ENCODE results near the gene SCN4B.

SCN4B gene

DNA sequence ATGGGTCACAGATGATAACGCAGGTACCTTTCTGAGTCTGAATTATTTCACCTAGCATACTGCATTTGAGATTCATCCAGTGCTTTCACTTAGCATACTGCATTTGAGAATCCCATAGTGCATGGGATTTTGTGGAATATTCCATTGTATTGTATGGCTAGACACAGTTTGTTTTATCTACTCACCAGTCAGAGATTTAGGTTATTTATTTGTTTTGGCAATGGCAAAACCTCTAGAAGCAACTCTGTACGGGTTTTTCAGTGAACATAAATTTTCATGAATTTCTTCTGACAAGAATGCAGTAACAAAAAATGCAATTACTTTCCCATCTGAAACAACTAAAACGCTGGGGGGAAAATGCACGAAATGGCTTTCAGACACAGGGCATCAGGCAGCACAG lies 24.3 kb downstream of the SCN4B start:
- no peak for DNase-seq

DNA sequence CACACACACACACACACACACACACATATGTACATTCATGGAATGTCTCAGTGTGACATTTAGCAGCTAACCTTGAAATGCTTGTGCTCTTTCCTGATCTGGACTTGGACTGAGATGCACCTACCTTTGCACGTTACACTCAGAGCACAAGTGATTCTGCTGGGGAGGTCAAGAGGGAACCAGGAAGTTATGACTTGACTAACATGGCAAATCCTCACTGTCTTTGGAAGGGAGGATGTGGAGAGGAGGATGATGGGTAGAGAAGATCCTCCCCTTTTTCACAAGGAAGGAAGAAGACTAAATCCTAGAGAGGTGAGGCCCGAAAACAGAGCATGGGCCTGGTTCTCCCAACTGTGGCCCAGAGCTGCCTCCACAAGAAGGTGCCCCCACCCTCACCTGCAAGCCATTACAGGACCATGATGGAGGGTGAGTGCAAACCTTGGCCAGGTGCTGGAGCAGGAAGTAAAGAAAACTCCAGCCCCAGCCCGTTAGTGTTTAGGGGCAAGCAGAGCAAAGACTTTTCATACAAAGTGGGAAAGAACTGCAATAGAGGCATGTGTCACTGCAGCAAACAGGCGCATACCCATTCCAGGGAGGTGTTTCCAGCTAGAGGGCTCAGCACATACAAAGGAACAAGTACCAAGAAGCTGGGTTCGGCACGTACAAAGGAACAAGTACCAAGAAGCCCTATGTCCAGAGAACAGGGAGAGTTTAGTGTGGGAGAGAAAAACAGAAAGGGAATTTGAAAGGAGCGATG lies 26.4 kb downstream of the SCN4B start:
- DNase-seq, result peak; percentile 11

DNA sequence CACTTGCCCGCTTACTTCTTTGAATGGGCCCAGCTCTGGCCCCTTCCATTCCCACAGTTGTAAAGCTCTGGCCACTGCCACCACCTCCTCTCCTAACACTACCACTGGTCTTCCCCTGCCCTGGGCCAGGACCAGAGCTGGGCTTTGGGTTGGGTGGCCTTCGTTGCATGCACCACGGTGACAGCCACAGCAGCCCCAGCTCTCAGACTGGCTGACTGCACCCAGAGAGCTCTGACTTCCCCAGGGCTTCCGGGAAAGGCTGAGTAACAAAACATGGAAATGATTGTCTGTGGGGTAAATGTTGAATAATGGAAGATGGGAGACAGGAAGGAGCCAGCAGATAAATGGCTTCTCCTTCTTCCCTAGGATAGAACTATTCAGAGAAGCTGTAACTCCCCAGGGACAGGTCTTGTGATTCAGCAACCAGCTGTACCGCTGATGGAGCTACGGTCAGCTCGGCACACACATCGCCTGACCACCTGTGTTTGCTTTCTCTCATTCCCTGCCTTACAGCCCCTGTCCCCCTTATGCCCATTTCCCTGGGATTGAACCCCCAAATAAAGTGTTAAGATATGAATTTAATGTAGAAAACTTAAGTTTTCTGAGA lies 27.6 kb downstream of the SCN4B start:
- no peak for DNase-seq

DNA sequence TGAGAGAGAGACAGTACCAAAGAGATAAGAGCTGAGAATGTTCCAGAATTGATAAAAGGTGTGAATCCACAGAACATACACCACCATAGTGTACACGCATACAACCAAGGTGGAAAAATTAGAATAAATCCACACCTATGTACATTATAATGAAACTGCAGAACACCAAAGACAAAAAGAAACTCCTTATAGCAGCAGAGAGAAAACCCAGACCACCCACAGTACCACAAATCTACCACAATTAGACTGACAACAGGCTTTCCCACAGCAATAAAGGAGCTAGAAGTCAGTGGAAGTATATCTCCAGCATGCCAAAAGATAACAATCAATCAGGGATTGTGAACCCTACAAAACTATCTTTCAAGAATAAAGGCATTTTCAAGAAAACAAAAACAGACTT lies 31.8 kb downstream of the SCN4B start:
- DNase-seq, result no peak

DNA sequence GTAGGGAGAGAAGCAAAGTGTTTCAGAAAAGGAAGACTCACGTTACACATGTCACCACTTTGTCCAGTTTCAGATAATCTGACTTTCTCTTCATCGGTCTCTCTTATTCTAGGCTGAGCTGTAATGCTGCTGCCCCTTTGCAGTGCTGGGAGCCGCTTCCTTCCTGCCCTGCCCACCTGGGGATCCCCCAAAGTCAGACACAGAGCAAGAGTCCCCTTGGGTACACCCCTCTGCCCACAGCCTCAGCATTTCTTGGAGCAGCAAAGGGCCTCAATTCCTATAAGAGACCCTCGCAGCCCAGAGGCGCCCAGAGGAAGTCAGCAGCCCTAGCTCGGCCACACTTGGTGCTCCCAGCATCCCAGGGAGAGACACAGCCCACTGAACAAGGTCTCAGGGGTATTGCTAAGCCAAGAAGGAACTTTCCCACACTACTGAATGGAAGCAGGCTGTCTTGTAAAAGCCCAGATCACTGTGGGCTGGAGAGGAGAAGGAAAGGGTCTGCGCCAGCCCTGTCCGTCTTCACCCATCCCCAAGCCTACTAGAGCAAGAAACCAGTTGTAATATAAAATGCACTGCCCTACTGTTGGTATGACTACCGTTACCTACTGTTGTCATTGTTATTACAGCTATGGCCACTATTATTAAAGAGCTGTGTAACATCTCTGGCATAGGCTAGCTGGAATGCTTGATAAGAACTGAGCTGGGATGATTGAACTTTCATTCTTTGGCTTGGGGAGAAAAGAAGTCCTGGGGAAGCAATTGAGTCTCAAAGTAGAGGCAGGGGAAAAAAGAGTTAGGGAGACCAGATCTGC lies 34.6 kb downstream of the SCN4B start:
- DNase-seq, result no peak

DNA sequence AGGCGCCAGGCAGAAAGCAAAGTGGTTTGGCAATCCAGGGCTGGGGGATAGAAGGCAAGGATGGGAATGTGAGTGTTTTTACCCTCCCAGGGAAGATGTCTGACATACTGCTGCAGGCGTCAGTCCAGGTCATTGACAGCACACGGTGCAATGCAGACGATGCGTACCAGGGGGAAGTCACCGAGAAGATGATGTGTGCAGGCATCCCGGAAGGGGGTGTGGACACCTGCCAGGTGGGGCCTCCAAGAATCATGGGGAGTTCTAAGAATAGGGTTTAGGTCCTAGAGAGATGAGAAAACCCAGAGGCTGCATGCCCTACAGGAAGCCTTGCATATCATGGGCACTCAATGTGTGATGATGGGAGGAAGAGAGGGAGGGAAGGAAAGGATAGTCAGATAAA lies 37.6 kb downstream of the SCN4B start:
- DNase-seq, result no peak

DNA sequence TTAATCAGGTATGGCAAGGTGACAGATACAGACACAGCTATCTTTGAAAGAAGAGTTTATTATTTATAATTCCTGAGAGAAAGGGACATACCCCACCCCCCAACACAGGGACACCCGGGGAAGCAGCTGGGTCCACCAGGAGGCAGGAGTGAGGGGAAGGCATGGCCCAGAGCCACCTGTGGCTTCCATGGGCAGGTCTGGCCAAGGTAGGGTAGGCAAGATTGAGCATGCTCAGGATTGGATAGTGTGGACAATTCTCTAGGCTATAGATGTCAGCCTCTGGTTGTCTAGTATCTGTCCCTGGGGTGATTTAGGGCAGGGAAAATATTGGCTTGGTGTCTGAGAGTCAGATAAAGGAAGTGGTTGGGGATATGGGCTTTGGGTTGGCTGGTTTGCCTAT lies 38.4 kb downstream of the SCN4B start:
- DNase-seq, result no peak

DNA sequence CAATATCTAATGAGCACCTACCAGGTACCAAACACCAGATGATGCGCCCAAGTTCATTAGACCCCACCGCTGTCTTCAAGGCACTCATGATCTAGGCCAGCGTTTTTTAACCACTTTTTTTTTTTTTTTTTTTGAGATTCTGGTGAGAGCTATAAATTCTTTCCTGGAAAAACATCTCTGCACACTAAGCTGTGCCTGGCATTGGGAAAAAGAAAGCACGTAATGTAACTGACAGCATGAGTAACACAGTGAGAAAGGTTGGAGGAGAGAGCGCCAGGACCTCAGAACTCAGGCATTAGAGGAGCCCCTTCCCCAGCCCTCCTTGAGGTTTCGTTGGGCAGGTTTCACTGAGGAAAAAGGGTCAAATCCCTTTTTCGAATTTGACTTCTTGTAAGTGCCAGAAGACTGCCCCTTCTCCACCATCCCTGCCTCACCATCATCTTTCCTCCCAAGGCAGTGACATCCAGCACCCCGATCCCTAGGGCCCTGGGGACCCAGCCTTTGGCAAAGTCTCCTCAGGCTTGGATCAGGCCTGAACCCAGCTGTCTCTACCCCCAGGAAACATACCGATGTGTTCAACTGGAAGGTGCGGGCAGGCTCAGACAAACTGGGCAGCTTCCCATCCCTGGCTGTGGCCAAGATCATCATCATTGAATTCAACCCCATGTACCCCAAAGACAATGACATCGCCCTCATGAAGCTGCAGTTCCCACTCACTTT lies 39.8 kb downstream of the SCN4B start:
- no peak for DNase-seq

DNA sequence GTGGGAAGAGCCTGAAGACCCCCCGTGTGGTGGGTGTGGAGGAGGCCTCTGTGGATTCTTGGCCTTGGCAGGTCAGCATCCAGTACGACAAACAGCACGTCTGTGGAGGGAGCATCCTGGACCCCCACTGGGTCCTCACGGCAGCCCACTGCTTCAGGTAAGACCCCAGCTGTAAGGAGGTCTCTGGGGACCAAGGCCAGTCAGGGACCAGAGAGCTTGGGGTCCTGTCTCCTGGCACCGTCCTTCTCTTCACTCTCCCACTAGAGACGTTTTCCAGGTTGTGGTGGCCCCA lies 40.9 kb downstream of the SCN4B start:
- DNase-seq, result no peak

DNA sequence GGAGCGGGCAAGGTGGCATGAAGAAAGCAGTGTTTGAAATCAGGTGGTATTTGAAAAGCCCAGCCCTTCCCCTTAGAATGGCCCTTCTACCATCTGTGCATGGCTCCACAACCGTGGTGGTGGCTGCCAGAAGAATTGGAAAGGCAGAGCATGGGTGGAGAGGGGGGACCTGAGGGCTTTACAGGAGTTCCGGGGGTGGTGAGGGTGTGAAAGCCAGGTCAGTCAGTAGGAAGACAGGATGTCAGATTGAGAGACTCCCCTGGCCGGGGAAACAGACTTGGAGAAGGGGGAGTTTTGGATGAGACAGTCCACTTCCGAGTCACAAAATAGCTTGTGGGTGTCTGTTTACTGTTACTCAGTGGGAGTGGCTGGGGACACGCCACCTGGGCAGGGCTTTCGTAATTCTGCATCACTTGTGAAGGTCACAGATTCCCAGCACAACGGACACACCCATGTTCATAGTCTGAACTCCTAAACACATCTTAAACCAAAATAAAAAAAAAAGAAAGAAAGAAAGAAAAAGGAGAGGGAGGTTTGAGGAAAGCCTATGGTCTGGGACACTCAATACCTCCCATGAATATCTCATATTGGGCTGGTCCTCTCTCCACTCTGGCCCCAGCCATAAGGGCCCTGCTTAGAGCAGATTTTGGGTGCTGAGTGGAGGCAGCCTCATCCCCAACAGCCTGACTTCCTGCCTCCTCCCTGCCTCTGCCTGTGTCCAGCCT lies 41.4 kb downstream of the SCN4B start:
- DNase-seq, result no peak

DNA sequence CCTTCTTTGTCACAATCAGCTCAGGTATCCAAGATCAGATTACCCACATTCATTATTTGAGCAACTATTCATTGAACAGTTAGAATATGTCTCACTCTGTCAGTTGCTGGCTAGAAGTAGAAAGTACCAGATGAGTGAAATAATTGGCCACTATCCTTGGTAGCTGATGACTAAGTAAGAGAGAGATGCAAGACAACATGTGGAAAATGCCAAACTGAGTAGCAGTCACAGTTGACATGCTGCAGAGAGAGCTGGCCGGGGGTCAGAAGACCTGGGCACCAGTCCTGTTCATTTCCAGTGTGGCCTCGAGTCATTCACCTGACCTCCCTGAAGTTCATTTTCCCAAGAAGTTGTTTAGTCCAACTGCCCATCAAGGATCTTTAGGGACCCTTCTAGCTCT lies 43.4 kb downstream of the SCN4B start:
- no peak for DNase-seq

DNA sequence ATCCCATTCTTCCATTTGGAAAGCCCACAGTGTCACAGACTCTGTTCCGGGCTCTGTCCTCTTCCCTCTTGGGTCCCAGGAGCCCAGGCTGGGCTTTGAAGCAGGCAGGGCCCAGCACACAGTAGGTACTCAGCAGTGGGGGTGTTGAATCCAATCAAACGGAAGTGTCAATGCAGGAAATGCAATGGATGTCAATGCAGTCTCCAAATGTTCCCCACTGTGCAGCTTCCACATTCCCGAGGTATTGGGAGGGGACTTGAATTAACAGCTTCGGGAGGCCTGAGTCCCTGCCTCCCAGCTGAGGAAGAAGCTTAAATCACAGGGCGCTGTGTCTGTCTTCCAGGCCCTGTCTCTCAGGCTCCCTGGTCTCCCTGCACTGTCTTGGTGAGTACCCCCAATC lies 44.1 kb downstream of the SCN4B start:
- no peak for DNase-seq

DNA sequence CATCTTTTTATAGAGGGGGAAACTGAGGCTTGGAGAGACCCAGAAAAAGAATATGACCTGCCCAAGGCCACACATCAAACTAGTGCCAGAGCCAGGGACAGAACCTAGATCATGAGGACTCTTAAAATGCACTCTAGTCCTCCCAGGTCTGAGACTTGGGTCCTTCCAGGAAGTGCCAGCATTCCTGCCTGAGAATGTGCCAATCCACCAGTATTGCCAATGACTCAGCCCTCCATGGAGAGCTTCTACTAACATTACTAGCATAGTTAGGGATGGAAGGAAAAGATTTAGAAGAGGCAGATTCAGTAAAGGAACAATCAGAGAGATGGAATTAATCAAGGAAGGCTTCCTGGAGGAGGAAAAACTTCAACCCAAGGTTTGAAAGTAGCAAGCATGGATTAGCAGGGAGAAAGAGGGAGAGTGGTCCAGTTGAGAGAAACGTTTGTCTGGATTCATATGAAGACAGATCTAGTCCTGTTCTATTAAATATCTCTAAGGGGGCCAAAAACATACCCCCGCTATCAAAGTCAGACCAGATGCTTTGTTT lies 45.8 kb downstream of the SCN4B start:
- no peak for DNase-seq

DNA sequence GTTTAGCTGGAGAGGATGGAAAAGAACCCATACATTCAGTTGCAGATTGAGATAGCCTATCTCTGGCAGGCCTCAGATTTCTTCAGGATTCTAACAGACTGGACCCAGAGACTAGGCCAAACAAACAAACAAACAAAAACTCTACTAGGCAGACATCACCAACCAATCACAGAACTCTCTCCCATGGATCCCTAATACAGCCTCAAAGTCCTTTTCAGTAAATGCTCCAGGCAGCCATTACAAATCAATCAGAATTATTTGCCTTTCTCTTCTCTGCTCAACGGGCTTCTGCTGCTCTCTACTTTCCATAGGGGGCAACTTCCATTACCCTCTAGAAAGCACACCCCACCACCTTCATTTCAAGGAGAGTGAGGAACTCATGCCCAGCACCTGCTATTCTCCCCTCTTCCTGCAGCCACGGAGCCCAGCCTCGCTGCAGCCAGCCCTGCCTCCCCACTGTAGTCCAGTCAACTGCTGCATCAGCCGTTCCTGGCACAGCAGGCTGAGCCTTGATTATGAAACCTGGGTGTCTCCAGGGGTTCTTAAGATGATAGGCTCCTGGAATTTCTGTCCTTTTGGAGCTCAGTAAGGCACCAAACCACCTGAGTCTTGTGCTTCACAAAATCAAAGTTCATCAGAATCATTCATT lies 46.8 kb downstream of the SCN4B start:
- DNase-seq, result no peak

DNA sequence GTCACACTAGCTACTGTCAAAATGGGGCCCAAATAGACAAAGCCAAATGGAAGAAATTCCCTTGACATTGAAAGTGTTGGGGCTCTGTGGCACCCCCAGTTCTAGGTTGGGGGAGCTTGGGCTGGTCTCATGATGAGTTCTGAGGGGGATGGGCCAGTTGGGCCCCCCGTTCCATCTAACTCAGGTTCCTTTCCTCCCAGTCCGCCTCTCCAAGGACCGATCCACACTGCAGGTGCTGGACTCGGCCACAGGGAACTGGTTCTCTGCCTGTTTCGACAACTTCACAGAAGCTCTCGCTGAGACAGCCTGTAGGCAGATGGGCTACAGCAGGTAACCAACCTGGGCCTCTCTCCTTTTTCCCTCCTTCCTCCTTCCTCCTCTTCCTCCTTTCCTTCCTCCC lies 48.1 kb downstream of the SCN4B start:
- no peak for DNase-seq

DNA sequence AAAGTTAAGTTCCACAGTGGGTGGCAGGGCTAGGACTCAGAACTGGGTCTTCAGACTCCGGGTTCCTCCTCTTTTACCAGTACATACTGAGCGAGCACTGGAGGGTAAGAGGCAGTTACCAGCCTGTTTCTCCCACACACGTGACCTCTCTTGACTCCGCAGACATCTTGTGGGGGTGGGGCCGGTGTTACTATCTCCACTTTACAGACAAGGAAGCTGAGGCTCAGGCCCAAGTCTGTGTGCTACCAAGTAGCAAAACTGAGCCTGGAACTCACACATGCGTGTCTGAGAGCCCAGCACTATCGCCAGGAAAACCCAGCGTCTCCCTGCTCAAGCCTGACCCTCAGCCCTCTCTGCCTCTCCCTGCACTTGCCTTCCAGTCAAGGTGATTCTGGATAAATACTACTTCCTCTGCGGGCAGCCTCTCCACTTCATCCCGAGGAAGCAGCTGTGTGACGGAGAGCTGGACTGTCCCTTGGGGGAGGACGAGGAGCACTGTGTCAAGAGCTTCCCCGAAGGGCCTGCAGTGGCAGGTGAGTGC lies 49.8 kb downstream of the SCN4B start:
- DNase-seq, result no peak

DNA sequence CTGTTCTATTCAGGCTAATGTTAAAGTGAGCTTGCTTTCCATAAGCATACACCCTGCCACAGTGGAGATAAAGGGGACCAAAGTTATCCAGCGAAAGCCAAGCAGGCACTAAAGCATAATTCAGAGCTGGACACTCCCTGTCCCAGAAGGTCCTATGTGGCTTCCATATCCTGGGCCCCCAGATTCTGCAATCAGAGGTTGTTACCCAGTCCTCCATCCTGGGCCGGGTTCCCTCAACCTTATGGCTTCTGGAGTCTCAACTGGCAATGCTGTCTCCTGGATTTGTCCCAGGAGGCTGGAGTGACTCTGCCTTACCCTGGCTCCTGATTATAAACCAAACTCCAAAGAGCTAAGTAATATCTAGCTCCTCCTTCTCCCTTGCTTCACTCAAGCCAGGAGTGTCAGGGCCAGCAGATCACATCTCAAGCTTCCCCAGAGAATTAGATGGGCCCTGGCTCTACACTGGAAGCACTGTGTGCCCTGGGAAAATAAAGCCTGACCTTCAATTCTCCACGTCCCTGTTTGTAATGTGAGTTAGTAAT lies 51.9 kb downstream of the SCN4B start:
- DNase-seq, result no peak

DNA sequence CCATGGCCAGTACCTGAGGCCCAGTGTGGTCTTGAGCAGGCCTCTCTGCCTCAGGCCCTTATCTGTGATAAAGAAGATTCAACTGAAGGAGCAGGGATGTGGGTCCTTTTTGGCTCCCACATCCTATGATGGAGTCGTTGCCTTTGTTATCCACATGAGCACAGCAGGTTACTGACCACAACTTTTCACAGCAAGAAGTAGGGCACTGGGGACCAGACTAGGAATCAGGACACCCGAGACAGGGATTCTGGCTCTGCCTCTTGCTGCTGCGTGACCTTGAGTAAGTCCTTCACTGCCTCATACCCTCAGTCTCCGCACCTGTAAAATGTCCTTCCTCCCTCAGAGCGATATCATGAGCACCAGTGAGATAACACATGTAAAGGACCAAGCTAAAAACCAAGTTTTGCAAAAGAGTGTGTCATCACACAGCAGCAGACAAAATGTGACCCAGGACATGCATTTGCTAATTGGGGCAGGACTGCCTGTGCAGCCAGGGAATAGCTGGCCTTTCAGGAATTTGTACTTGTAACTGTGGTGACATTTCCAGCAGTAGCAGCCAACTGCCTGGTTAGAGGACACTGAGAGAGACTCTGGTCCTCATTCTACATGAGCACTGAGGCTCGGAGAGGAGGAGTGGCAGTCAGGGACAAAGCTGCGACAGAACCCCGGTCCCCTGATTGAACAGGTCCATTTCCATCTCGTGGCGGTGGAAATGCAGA lies 52.6 kb downstream of the SCN4B start:
- DNase-seq, result no peak

DNA sequence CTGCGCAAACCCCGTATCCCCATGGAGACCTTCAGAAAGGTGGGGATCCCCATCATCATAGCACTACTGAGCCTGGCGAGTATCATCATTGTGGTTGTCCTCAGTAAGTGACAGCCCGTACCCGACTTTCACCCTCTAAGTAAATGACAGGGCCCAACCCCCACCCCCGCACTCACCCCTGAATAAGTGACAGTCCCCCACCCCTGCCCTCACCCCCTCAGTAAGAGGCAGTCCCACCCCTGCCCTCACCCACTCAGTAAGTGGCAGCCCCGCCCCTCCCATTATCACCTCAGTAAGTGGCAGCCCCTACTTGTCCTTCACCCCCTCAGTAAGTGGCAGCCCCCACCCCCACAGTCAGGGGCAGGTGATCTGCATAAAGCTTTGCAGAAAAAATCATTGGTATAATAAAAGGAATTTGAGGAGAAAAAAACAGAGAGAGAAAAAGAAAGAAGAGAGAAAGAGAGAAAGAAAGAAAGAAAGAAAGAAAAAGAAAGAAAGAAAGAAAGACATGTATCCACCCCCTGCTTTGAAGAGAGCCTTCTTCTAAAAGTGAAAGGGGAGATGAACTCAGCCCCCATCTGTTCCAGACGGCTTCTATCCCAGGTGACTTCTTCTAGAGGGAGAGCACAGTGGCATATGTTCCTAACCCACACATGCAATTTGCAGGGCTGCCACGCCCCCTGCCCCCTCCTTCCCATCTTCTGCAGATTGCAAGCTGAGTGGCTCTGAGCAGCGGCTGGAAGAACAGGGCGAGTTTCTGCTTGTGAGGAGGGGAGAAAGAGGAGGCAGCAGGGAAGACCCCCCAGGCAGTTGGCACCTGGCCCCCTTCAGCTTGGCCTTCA lies 53.4 kb downstream of the SCN4B start:
- DNase-seq, result no peak

DNA sequence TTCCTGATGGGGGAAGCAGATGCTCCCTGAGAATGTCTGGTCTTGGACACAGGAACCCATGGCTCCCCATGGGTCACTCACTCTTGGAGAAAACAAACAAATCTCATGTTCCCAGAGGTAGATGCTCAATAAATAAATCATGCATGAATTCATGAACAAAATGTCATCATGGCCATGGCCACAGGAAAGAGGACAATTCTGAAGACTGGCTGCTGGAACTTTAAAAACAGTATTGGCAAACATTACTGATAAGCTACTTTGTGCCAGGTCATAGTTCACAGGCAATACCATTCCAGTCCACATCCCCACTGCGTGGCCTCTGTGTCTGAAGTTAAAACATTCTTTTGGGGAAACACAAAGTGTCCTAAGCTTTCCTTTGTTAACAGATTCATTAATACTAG lies 56.7 kb downstream of the SCN4B start:
- no peak for DNase-seq
